GM21423 (cell line): ENCODE data around the gene TMEM256.

Source experiments
- ATAC-seq: cut with Tn5 transposase; IDR thresholded peaks from one replicate; pipeline ENCODE4 v1.9.1; 2021; ENCODE audit warnings: mild to moderate bottlenecking, moderate library complexity; ENCODE audit not compliant: unreplicated experiment

The TMEM256 gene

GRCh38 chr17:7408863-7409262 is 5.0 kb upstream of the TMEM256 start:
- ATAC-seq = no peak

DNA sequence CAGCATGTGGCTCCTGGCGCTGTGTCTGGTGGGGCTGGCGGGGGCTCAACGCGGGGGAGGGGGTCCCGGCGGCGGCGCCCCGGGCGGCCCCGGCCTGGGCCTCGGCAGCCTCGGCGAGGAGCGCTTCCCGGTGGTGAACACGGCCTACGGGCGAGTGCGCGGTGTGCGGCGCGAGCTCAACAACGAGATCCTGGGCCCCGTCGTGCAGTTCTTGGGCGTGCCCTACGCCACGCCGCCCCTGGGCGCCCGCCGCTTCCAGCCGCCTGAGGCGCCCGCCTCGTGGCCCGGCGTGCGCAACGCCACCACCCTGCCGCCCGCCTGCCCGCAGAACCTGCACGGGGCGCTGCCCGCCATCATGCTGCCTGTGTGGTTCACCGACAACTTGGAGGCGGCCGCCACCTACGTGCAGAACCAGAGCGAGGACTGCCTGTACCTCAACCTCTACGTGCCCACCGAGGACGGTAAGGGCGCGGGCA is 4.4 kb upstream of the TMEM256 start:
- no peak for ATAC-seq

GRCh38 chr17:7407485-7408251 is 3.8 kb upstream of the TMEM256 start, which contains the start of gene NLGN2:
Gene NLGN2, plus strand, starts transcription at chr17:7407845. Its CDS starts 411 bp downstream, at chr17:7408256.
- ATAC-seq = no peak

DNA sequence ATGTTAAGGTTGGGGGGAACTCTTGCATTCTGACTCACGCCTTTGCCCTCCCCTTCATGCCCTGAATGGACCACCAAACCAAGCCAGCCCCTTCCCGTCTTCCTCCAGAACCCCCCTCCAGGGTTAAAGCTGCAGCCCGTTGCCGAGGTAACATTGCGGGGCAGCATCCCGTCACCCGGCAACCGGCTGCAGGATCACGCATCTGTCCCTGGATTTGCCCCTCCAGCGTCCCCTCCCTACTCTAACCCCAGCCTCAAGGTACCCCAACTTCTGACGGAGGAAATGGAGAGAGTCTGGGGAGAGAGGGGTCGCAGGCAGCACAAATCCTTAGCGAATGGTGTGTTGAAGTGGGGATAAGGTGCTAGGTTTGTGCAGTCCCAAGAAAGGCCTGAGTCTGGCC is 3.2 kb upstream of the TMEM256 start:
- ATAC-seq = no peak

GRCh38 chr17:7406235-7406825 is 2.4 kb upstream of the TMEM256 start:
- no peak for ATAC-seq

GRCh38 chr17:7405350-7406234 is 1.7 kb upstream of the TMEM256 start:
- no peak for ATAC-seq

- ATAC-seq = peak; percentile 7
Observed at GRCh38 chr17:7404737-7405349, 946 bp upstream of the TMEM256 start.

- ATAC-seq = no peak
Observed at GRCh38 chr17:7403727-7403976, 245 bp downstream of the TMEM256 start.

DNA sequence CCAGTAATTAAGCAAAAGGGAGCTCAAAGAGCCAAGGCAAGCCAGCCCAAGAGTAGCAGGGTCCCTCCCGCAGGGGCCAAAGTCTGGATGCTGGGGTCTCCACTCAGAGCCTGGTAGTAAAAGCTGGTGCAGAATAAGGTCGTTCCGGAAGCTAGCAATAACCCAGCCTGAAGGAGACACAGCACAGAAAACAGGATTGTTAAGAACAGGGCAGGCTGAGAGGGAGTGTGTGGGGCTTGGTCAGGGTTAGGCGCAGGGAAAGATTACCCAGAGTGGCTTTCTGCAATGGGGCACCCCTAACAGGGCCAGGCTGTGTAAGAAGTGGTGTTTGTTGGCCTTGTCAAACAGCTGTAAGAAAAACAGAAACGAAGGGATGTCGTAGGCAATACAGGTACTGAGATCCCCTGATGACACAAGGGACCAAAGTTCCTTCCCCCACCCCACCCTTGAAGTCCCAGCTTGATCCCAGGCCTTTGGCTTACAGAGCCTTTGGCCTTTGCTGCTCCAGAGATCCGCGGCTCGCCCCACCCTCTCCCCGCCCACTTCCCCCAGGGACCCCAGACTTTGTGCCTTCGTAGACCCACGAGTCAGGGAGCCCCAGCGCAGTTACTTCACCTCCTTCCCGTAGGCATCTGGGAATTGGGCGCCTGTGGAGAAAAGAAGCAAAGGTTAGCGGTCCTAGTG is 712 bp downstream of the TMEM256 start:
- no peak for ATAC-seq

DNA sequence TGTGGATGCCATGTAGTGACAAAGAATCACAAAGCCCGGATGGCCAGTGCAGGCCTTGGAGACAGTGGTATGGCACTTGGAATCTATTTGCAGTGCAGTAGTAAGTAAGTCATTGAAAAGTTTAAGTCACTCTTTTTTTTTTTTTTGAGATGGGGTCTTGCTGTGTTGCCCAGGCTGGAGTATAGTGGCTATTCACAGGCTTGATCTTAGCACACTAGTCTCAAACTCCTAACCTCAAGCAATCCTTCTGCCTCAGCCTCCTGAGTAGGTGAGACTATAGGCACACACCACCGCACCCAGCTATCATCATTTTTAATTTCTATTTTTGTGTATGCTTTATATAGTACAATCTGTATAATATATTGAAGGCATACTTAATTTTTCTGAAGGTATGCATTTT is 5.3 kb downstream of the TMEM256 start:
- no peak for ATAC-seq

GRCh38 chr17:7396147-7396546 is 7.8 kb downstream of the TMEM256 start:
- no peak for ATAC-seq

DNA sequence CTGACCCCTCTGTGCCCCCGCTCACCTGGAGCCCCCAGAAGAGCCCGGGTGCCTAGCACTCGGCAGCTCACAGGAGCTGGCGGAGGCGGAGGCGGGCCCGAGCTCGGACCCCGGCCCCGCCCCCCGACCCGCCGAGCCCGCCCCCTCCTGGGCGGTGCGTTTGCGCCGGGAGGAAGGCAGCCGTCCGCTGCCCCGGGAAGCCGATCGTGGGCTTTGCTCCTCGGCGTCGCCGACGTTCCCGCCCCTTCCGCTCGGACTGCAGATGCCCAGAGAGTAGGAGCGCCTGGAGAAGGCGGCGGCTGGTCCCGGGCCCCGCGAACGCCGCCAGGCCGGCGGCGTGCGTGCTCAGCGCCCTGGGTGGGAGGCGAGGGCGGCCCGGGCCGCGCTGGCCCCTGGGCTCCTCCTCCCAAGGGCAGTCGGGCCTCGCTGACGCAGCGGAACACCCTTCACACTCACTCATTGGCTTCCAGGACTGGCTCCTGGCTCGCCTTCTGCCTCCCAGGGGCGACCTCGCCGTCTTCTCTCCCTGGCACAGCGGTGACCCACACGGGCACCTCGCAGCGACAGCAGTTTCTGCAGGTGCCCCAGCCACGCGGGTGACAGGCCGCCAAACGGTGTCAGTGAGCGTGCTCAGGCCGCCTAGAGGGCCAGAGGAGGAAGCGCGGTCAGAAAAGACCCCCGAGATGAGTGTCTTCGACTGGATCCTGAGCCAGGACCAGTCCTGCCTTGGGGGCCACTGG is 9.3 kb downstream of the TMEM256 start, which contains the start of gene PLSCR3:
Gene PLSCR3 (minus strand): TSS at position 74 of the 740 bp plus-strand sequence. CDS start 415 bp downstream, outside the sequence.
- ATAC-seq = peak; percentile 75

GRCh38 chr17:7393613-7394451 is 10.1 kb downstream of the TMEM256 start:
- peak; percentile 36 for ATAC-seq

GRCh38 chr17:7392696-7393612 is 10.9 kb downstream of the TMEM256 start:
- no peak for ATAC-seq

- ATAC-seq = no peak
Observed at GRCh38 chr17:7391307-7391706, 12.6 kb downstream of the TMEM256 start.

- no peak for ATAC-seq
Observed at GRCh38 chr17:7389924-7390910, 13.7 kb downstream of the TMEM256 start.

DNA sequence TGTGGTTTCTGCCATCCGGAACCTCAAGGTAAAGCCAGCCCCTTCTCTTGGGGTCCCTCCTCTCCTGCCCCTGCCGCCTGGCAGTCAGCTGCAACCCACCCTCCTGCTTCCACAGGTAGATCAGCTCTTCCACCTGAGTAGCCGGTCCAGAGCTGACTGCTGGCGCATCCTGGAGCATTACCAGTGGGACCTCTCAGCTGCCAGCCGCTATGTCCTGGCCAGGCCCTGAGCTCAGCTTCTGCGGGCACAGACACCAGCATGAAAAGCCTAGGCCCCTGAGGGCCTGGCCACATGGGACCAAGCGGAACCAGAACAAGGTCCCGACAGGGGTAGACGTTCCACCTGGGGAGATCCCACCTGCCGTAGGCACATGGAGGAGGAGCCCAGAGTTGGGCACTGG is 15.0 kb downstream of the TMEM256 start:
- no peak for ATAC-seq
